ENCODE measurements around the gene MYL3. TPM values are rescaled to one million over a fixed set of nuclear protein-coding genes. Genes with fewer than 3 reads are reported as not detected.

The MYL3 gene
- total and polyA plus RNA-seq, 2 of the 4 experiments (the other 2 are of a cell fraction): 0.09 TPM; not detected in 1

DNA sequence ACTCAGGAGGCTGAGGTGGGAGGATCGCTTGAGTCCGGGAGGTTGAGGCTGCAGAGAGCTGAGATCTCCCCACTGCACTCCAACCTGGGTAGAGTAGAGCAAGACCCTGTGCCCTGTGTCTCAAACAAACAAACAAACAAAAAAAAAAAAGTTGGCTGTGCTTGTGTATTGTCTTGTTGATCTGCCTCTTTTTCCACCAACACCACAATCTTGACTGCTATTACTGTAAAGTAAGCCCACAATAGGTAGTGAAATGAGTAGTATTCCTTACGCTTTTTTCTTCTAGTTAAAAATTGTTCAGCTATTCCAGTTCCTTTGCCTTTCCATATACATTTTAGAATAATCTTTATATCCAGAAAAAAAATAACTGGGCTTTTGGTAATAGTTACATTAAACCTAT lies 49.7 kb upstream of the MYL3 start:
- POLR2A ChIA-PET (ENCODE audit: unreplicated experiment): no interaction called here

More for the DNA sequence above, 49.7 kb upstream of the MYL3 start:
- Histone ChIP-seq H3K4me1 (ENCODE audit: control insufficient read depth, insufficient read depth, low read length) (peaks cover 11% of the 10 kb centered on the region; the same call in 1 of the 2 replicates), H3K56ac (ENCODE audit: extremely low read depth, insufficient read depth, low read length) (no peak overlapping the region), H4K91ac (ENCODE audit: insufficient read depth, low read depth, low read length) (no peak overlapping the region), H2AK9ac (replicated peaks; ENCODE audit: low read depth, low read length, poor library complexity) (no peak overlapping the region), H3K27ac (ENCODE audit: insufficient read depth, low read length) (no peak overlapping the region), H3K79me1 (ENCODE audit: low read depth in 1 of 2, low read length in 2 of 2) (peaks cover 0 to 5% of the 10 kb centered on the region in 2 experiments; a peak in 1 of 4 replicates), H3K27me3 (ENCODE audit: control insufficient read depth, insufficient read depth, low read length) (no peaks in the 10 kb centered on the region), H3K4me2 (ENCODE audit: low read depth, low read length) (no peak overlapping the region), H2BK5ac (ENCODE audit: low read depth, low read length, poor library complexity, severe bottlenecking) (no peak overlapping the region), H2BK15ac (ENCODE audit: low read depth, low read length) (no peak overlapping the region), H3K36me3 (ENCODE audit: control insufficient read depth, insufficient read depth, low read length) (peaks cover 8% of the 10 kb centered on the region; the same call in 1 of the 2 replicates), H2AFZ (replicated peaks; ENCODE audit: low read length, poor library complexity) (no peak overlapping the region), H3K14ac (replicated peaks; ENCODE audit: low read depth, low read length) (no peak overlapping the region), H3K9me1 (ENCODE audit: insufficient read depth, low read length) (peaks cover 12% of the 10 kb centered on the region), H4K8ac (ENCODE audit: low read depth in 2 of 2, low read length in 2 of 2) (no peak overlapping the region), H2BK120ac (ENCODE audit: low read depth, low read length) (no peak overlapping the region), H3K9me3 (ENCODE audit: control insufficient read depth, insufficient read depth, low read length) (peaks cover 8% of the 10 kb centered on the region), H2BK20ac (ENCODE audit: low read depth, low read length) (no peak overlapping the region), H3K4me3 (ENCODE audit: insufficient read depth, low read depth, low read length) (no peak overlapping the region), H3K4ac (ENCODE audit: low read depth, low read length) (no peak overlapping the region), H3K9ac (ENCODE audit: low read depth, low read length) (no peak overlapping the region), H2AK5ac (ENCODE audit: low read depth, low read length) (no peak overlapping the region), H4K20me1 (ENCODE audit: insufficient read depth, low read length) (no peaks in the 10 kb centered on the region), H3K23ac (ENCODE audit: low read depth, low read length) (no peak overlapping the region), H4K5ac (ENCODE audit: low read depth, low read length) (no peak overlapping the region), H3K18ac (ENCODE audit: low read depth, low read length) (no peak overlapping the region)
- BruUV-seq (replicated peaks): no TSS peak
- TF ChIP-seq RAD21 (IDR thresholded peaks at IDR 0.05; ENCODE audit: low read length): no peak
- no peak for TF ChIP-seq CEBPB (IDR thresholded peaks at IDR 0.05; ENCODE audit: low read depth, low read length)
- no peak for TF ChIP-seq RFX5 (IDR thresholded peaks at IDR 0.05; ENCODE audit: low read depth, low read length)
- TF ChIP-seq CTCF (conservative IDR thresholded peaks at IDR 0.05; ENCODE audit: low read depth, low read length): no peak
- no peak for TF ChIP-seq ELK1 (IDR thresholded peaks at IDR 0.05; ENCODE audit: borderline replicate concordance, low read depth, low read length)
- no peak for TF ChIP-seq MAFK (IDR thresholded peaks at IDR 0.05; ENCODE audit: low read depth, low read length)
- TF ChIP-seq BHLHE40 (IDR thresholded peaks at IDR 0.05; ENCODE audit: low read depth, low read length): no peak
- no peak for TF ChIP-seq SMC3 (IDR thresholded peaks at IDR 0.05; ENCODE audit: low read depth, low read length)
- no peak for TF ChIP-seq MXI1 (IDR thresholded peaks at IDR 0.05; ENCODE audit: borderline replicate concordance, low read depth, low read length)
- no peak for TF ChIP-seq FOS (IDR thresholded peaks at IDR 0.05; ENCODE audit: low read depth, low read length)
- DNase-seq: no peak
- dilution Hi-C loops (cut with HindIII; ENCODE audit: low sequenced_read_pairs, unreplicated experiment) (no loop called here), in situ Hi-C loops (cut with MboI; ENCODE audit: low sequenced_read_pairs) (loop anchor here (10.0 kb wide), 1 partner anchor 412 kb away; no protein-coding TSS in a partner anchor), intact Hi-C loops (cut with micrococcal nuclease) (no loop called here)
- CTCF ChIA-PET: no interaction called here
- ATAC-seq (ENCODE audit: low read depth): no peak
- no CpG with 5 or more reads among the region's 3 CpGs for WGBS, 2 experiments (ENCODE audit: extremely low coverage in 2 of 2, insufficient read length in 1 of 2)
